Stomach smooth muscle (tissue), 2 donors: ENCODE results near the gene PCNX1.
"Not testable (repeated sequence)": the region's sequence is repeated elsewhere in the genome, so short reads cannot be mapped to it uniquely, and the experiment has no call there.

ENCODE experiments used
- H3K27ac ChIP-seq: one replicate; pipeline ENCODE4 v1.7.0; 2013; ENCODE audit warnings: mild to moderate bottlenecking, low read length, inconsistent platforms
- H3K27me3 ChIP-seq, 2 donors: one replicate each; pipeline ENCODE4 v1.7.0; 2013; ENCODE audit warnings: low read length in 2 of 2; ENCODE audit not compliant: insufficient read depth in 2 of 2, control insufficient read depth in 1 of 2
- H3K36me3 ChIP-seq, 2 donors: one replicate each; pipeline ENCODE4 v1.7.0; 2013; ENCODE audit warnings: low read length in 2 of 2; ENCODE audit not compliant: control insufficient read depth in 2 of 2, insufficient read depth in 2 of 2
- H3K4me1 ChIP-seq: one replicate; pipeline ENCODE4 v1.7.0; 2013; ENCODE audit warnings: low read length; ENCODE audit not compliant: control insufficient read depth, insufficient read depth
- H3K4me3 ChIP-seq, 2 donors: one replicate each; pipeline ENCODE4 v1.7.0; 2013; ENCODE audit warnings: low read length in 2 of 2
- H3K9ac ChIP-seq, 2 donors: one replicate each; pipeline ENCODE4 v1.7.0; 2013; ENCODE audit warnings: low read length in 2 of 2, mild to moderate bottlenecking in 1 of 2
- H3K9me3 ChIP-seq, 2 donors: one replicate each; pipeline ENCODE4 v1.7.0; 2013; ENCODE audit warnings: low read length in 2 of 2; ENCODE audit not compliant: control insufficient read depth in 2 of 2
- donor health status: healthy.
- donor health status: Pancreatic carcinoma.

The PCNX1 gene

GRCh38 chr14:71122866-71123565 is 215.8 kb downstream of the PCNX1 start:
- H3K4me1 ChIP-seq, result no peaks in the 10 kb centered on the region
- H3K27me3 ChIP-seq, result no peaks in the 10 kb centered on the region
- no peak overlapping the region for H3K4me3 ChIP-seq
- H3K9ac ChIP-seq, result no peak overlapping the region
- H3K27ac ChIP-seq, result no peak overlapping the region
- peaks cover 0 to 3% of the 10 kb centered on the region in 2 donors for H3K9me3 ChIP-seq
- no peaks in the 10 kb centered on the region for H3K36me3 ChIP-seq

DNA sequence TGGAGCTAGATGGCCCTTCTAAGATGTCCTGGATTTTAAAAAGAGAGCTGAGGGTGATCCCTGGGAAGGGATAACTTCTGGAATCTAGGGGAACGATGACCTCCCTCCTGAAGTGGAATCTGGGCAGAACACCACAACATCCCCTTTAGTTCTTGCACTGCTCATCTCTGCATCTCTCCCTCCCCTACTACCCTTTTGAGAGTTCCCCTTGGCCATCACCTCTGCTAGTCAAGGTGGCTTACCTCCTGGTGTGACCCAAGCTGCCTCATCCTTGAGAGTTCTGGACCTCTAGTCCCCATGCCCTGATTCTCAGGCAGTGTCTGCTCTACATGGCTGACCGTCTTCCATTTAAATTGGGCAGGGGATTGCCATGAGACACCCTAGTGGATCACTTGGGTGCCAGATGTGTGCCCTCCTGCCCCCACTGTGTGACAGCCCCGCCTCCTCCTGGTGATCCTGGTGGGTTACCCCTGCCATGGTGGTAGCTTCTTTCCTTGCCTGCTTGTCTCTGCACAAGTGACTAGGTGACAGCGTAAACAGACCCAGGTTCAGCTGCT is 216.4 kb downstream of the PCNX1 start:
- Histone ChIP-seq H3K27me3 (no peaks in the 10 kb centered on the region), H3K9ac (no peak overlapping the region), H3K4me3 (no peak overlapping the region), H3K4me1 (no peaks in the 10 kb centered on the region), H3K27ac (no peak overlapping the region), H3K9me3 (peaks cover 0 to 3% of the 10 kb centered on the region in 2 donors), H3K36me3 (no peaks in the 10 kb centered on the region)

DNA sequence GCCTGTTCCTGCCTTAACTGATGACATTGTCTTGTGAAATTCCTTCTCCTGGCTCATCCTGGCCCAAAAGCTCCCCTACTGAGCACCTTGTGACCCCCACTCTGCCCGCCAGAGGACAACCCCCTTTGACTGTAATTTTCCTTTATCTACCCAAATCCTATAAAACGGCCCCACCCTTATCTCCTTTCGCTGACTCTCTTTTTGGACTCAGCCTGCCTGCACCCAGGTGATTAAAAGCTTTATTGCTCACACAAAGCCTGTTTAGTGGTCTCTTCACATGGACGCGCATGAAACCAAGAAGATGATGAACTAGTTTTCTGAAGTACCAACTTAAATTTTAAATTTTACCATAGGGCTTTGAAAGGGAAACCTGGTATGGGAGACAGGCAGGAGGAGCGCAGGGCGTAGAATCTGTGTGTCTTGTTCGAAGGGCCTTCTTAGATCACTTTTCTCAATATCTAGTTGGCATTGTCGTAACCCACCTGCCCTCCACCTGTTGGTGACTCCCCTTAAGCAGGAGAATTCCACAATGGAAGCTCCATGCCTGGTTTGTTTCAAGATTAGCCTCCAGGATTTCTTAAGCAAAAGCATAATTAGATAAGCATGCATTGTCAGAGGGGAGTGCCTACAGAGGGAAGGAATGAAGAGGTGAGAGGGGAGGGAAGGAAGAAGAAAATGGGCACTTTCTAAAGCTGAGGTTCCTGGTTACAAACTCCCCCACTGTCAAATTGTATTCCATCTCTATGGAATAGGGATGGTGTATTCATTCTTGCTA is 222.6 kb downstream of the PCNX1 start:
- H3K27me3 ChIP-seq, H3K9ac ChIP-seq, H3K36me3 ChIP-seq, H3K4me1 ChIP-seq, H3K4me3 ChIP-seq, H3K9me3 ChIP-seq, H3K27ac ChIP-seq: not testable (repeated sequence)

DNA sequence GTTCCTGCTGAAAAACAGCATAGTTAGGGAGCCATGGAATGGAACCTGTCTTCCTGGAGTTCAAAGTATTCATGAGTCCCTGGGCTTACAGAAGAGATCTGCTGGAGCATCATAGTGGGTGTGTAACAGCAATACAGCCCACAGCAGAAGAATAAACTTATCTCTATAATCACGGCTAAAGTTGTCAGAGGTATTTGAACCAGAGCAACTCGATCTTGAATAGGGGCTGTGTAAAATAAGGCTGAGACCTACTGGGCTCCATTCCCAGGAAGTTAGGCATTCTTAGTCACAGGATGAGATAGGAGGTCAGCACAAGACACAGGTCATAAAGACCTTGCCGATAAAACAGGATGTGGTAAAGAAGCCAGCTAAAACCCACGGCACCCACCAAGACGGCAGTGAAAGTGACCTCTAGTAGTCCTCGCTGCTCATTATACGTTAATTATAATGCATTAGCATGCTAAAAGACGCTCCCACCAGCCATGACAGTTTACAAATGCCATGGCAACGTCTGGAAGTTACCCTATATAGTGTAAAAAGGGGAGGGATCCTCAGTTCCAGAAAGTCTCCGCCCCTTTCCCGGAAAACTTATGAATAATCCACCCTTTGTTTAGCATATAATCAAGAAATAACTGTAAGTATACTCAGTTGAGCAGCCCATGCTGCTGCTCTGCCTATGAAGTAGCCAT is 223.4 kb downstream of the PCNX1 start:
- Histone ChIP-seq H3K4me1 (no peaks in the 10 kb centered on the region), H3K27me3 (no peaks in the 10 kb centered on the region), H3K9me3 (no peaks in the 10 kb centered on the region), H3K36me3 (no peaks in the 10 kb centered on the region), H3K27ac (no peak overlapping the region), H3K9ac (no peak overlapping the region), H3K4me3 (no peak overlapping the region)

GRCh38 chr14:71133296-71133695 is 226.0 kb downstream of the PCNX1 start:
- Histone ChIP-seq H3K9me3 (peaks cover 0 to 2% of the 10 kb centered on the region in 2 donors), H3K36me3 (no peaks in the 10 kb centered on the region), H3K4me3 (no peak overlapping the region), H3K27ac (no peak overlapping the region), H3K4me1 (no peaks in the 10 kb centered on the region), H3K27me3 (no peaks in the 10 kb centered on the region), H3K9ac (no peak overlapping the region)

GRCh38 chr14:71135496-71135895 is 228.2 kb downstream of the PCNX1 start:
- Histone ChIP-seq H3K9ac (no peak overlapping the region), H3K27me3 (no peaks in the 10 kb centered on the region), H3K36me3 (no peaks in the 10 kb centered on the region)

GRCh38 chr14:71135911-71136310 is 228.7 kb downstream of the PCNX1 start:
- H3K9me3 ChIP-seq, result peaks cover 0 to 2% of the 10 kb centered on the region in 2 donors
- no peaks in the 10 kb centered on the region for H3K36me3 ChIP-seq
- H3K4me3 ChIP-seq, result no peak overlapping the region
- H3K9ac ChIP-seq, result no peak overlapping the region
- no peak overlapping the region for H3K27ac ChIP-seq
- no peaks in the 10 kb centered on the region for H3K27me3 ChIP-seq
- H3K4me1 ChIP-seq, result no peaks in the 10 kb centered on the region

More at GRCh38 chr14:71135496-71135895, 228.2 kb downstream of the PCNX1 start:
- H3K4me3 ChIP-seq, result no peak overlapping the region
- H3K4me1 ChIP-seq, result no peaks in the 10 kb centered on the region
- no peak overlapping the region for H3K27ac ChIP-seq
- H3K9me3 ChIP-seq, result peaks cover 0 to 2% of the 10 kb centered on the region in 2 donors

DNA sequence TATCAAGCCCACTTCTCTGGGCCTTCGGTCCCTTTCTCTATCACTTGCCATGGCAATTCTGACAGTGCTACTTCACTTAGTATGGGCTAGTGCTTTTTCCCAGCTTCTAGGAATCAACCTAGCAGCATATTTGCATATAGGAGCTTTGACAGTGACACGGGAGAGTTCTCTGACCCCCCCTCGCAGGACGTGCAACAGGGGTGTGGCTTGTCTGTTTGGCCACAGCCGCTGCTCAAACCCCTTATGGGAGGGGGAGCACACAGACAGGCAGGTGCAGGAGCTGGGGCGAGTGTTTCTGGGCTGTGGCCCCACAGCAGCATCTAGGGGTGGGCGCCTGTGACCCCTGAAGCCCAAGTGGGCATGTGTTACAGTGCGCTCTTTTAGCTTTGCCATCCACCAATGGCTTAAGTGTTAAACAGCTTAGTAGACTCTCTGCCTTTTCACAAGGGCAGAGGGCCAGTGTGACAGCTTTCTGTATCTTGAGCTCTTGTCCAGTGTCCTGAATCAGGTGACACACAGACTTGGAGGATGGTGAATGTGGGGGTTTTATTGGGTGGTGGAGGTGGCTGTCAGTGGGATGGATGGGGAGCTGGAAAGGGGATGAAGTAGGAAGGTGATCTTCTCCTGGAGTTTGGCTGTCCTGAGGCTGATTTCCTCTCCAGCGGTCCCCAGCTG is 229.3 kb downstream of the PCNX1 start:
- Histone ChIP-seq H3K27me3 (no peaks in the 10 kb centered on the region), H3K9me3 (peaks cover 0 to 2% of the 10 kb centered on the region in 2 donors), H3K4me1 (no peaks in the 10 kb centered on the region), H3K27ac (no peak overlapping the region), H3K4me3 (no peak overlapping the region), H3K9ac (no peak overlapping the region), H3K36me3 (no peaks in the 10 kb centered on the region)

DNA sequence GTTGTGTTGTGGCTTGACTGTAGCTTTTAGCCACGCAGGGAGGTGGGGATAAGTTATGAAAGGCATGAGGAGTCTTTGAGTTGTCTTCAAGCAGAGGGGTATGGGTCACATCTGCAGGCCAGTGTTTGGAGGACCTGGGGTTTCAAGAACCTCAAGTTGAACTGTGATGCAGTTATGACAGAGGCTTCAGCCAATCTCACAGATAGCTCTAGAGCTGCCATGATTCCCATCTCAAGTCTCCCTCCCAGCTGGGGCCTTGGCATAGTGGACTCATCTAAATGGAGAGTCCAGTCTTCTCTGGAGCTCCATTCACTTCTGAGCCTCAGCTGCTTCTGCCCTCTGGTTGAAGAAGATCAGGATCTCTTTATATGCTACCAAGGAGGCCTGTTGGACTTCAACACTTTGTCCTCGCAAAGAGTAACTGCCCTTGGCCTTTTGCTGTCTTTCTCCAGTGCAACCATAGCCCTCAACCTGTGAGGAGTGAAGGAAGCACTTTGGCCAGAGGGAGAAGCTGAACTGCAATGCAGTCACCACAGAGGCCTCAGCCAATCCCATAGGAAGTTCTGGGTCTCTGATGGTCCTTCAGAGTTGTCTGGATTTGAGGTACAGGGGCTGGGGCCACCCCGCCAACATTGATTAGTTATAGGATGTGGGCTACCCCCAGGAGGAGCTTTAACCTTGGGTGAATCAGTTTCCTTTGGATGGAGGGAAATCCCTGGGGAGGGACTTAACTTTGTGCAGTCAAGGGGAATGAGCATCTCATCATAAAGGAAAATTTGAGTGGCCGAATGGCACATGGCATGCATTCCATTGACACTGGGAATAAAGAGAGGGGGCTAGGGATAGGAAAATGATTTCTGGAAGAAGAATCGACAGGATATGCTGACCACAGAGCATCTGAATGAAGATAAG is 230.5 kb downstream of the PCNX1 start:
- H3K9ac ChIP-seq, result no peak overlapping the region
- H3K27me3 ChIP-seq, result no peaks in the 10 kb centered on the region
- H3K9me3 ChIP-seq, result peaks cover 0 to 2% of the 10 kb centered on the region in 2 donors
- no peaks in the 10 kb centered on the region for H3K36me3 ChIP-seq
- no peak overlapping the region for H3K4me3 ChIP-seq
- no peak overlapping the region for H3K27ac ChIP-seq
- H3K4me1 ChIP-seq, result no peaks in the 10 kb centered on the region
